Right atrium auricular region (tissue), 2 donors: ENCODE results near the gene C11orf68. TPM values are rescaled to one million over a fixed set of nuclear protein-coding genes. Genes with fewer than 3 reads are reported as not detected.

Source experiments
- DNase-seq: peaks from one replicate; pipeline ENCODE4 v3.0.0-alpha.2; 2019; ENCODE audit warnings: low spot score
- H3K27ac ChIP-seq, 2 donors: fragments of 200-600 bp; sonication (generic); 1 replicate in 1 of 2; 2 replicates in 1 of 2; pipeline ENCODE4 v1.5.1; 2016 to 2019
- H3K27me3 ChIP-seq, 2 donors: fragments of 200-600 bp; sonication (generic); one replicate each; pipeline versions ENCODE4 v1.5.1 to v1.6.0; 2017 to 2019
- H3K36me3 ChIP-seq: fragments of 200-600 bp; sonication (generic); one replicate; pipeline ENCODE4 v1.5.1; 2016
- H3K4me1 ChIP-seq, 2 donors: fragments of 200-600 bp; sonication (generic); one replicate each; pipeline versions ENCODE4 v1.5.1 to v1.6.0; 2017 to 2019
- H3K4me3 ChIP-seq, 2 donors: fragments of 200-600 bp; sonication (generic); 1 replicate in 1 of 2; 2 replicates in 1 of 2; pipeline ENCODE4 v1.5.1; 2017 to 2019; ENCODE audit warnings: mild to moderate bottlenecking in 1 of 2, moderate library complexity in 1 of 2
- H3K9me3 ChIP-seq, 2 donors: fragments of 200-600 bp; sonication (generic); one replicate each; pipeline ENCODE4 v1.5.1; 2019
- total RNA-seq, 2 donors: library from RNA; depleted of rRNA; stranded (reverse); fragments of >200 nt; gene quantifications; one replicate each; pipeline ENCODE4 v1.1.0, GENCODE V29; 2016
- TF ChIP-seq, protein P1 (sequence below), 2 donors: fragments of 200-600 bp; sonication (generic); IDR thresholded peaks; one replicate each; pipeline ENCODE4 v1.5.1; 2019; ENCODE audit warnings: antibody characterized with exemption in 2 of 2

The C11orf68 gene
- total RNA-seq, 2 donors from 2014 or later: 13.9 to 23.5 TPM

DNA sequence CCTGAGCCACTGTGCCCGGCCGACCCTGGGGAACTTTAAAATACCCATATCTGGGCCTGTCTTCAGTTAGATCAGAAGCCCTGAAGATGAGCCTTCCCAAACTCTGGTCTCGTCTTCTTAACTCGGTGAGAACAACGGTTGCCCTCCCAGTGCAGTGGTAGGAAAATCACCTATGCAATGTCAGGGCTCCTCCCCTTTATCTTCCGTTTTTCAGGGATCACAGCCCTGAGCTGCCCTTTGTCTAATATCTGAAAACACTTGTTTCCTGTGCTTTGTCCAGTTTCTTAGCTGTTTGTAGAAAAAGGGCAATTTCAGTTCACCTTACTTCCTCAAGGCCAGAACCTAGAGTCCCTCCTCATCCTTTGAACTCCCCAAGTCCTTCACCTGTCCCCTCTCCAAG, 9.8 kb upstream of the C11orf68 start:
- H3K27me3 ChIP-seq: no peaks in the 10 kb centered on the region
- TF ChIP-seq, protein P1, sequence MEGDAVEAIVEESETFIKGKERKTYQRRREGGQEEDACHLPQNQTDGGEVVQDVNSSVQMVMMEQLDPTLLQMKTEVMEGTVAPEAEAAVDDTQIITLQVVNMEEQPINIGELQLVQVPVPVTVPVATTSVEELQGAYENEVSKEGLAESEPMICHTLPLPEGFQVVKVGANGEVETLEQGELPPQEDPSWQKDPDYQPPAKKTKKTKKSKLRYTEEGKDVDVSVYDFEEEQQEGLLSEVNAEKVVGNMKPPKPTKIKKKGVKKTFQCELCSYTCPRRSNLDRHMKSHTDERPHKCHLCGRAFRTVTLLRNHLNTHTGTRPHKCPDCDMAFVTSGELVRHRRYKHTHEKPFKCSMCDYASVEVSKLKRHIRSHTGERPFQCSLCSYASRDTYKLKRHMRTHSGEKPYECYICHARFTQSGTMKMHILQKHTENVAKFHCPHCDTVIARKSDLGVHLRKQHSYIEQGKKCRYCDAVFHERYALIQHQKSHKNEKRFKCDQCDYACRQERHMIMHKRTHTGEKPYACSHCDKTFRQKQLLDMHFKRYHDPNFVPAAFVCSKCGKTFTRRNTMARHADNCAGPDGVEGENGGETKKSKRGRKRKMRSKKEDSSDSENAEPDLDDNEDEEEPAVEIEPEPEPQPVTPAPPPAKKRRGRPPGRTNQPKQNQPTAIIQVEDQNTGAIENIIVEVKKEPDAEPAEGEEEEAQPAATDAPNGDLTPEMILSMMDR (IDR thresholded peaks at IDR 0.05): no peak
- H3K4me3 ChIP-seq: no peak overlapping the region
- no peak overlapping the region for H3K27ac ChIP-seq
- no peaks in the 10 kb centered on the region for H3K9me3 ChIP-seq
- no peaks in the 10 kb centered on the region for H3K36me3 ChIP-seq
- DNase-seq: no peak
- H3K4me1 ChIP-seq: no peaks in the 10 kb centered on the region

DNA sequence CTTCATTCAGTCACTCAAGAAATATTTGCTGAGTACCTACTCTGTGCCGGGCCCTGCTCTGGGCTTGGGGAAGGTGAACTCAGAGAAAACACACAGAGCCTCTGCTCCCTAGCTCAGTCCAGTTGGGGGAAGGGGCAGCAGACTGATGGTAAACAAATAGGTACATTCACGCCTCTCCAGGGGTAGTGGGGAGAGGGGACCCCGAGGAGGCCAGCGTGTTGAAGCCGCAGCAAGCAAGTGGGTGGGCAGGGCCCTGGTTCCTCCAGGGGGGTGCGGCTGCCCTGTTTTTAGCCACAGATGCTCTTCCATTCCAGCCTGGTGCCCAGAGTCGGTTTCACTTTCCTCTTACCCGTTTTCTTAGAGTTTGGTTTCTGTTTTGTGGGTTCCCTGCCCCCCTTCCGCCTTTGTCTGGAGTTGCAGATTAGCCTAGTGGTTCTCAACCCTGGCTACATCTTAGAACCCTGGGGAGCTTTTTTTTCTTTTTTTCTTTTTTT, 9.1 kb upstream of the C11orf68 start:
- no peak overlapping the region for H3K27ac ChIP-seq
- DNase-seq: no peak

DNA sequence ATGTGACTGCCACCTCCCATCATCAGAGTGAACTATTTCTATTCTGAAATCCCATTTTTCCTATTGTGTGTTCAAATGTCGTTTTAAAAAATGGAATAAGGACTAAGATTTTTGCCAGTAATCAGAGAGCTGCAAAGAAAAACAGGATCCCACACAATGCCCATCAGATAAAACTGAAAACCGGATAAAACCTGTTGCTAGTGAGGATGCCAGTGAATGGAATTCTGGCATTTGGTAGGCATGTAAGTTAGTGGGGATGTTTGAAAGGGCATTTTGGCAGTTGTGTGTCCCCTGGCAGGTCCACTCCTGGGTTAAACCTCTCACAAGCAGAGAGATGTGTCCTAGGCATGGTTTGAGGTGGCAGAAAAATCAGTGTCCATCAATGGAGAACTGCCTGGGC, 6.5 kb upstream of the C11orf68 start:
- no peak for DNase-seq
- Histone ChIP-seq H3K4me3 (no peak overlapping the region), H3K4me1 (peaks cover 0 to 8% of the 10 kb centered on the region in 2 donors), H3K9me3 (no peaks in the 10 kb centered on the region), H3K27ac (no peak overlapping the region), H3K36me3 (peaks cover 12% of the 10 kb centered on the region), H3K27me3 (no peaks in the 10 kb centered on the region)
- TF ChIP-seq, protein P1 (IDR thresholded peaks at IDR 0.05): no peak

More for the DNA sequence above, 9.1 kb upstream of the C11orf68 start:
- TF ChIP-seq, protein P1 (IDR thresholded peaks at IDR 0.05): no peak
- Histone ChIP-seq H3K36me3 (peaks cover 2% of the 10 kb centered on the region), H3K27me3 (no peaks in the 10 kb centered on the region), H3K4me1 (no peaks in the 10 kb centered on the region), H3K4me3 (no peak overlapping the region), H3K9me3 (no peaks in the 10 kb centered on the region)

DNA sequence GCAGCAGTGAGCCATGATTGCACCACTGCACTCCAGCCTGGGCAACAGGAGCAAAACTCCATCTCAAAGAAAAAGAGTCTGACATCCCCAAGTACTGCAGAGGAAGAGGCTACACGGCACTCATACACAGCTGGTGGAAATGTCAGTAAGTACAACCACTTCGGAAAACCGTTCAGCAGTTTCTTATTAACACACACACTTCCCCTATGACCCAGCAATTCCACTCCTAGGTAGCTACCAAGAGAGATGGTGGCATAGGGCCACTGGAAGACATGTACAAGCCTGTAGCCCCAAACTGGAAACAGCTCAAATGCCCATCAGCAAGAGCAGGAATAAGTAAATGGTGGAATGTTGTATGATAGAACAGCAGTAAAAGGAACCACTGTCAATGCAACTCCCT, 3.7 kb upstream of the C11orf68 start:
- DNase-seq: no peak
- Histone ChIP-seq H3K27me3 (no peaks in the 10 kb centered on the region), H3K27ac (no peak overlapping the region), H3K4me1 (peaks cover 0 to 23% of the 10 kb centered on the region in 2 donors), H3K9me3 (no peaks in the 10 kb centered on the region), H3K36me3 (peaks cover 12% of the 10 kb centered on the region), H3K4me3 (no peak overlapping the region)
- TF ChIP-seq, protein P1 (IDR thresholded peaks at IDR 0.05): no peak

DNA sequence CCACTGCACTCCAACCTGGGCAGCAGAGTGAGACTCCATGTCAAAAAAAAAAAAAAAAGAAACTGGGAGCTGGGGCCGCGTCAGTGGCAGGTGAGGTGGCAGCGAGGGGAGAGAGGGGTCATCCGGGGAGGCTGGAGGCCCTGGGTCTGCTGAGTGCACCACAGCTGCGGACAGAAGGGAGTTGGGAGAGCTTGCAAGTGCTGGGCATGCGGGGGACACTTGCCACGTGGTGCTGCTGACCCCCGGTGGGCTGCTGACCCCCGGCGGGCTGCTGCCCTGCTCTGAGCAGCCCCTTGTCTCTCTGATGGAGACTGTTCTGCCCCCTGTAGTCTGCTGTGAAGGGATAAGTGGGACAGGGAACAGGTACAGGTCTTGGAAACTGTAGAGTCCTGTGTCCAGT, 3.0 kb upstream of the C11orf68 start:
- H3K27me3 ChIP-seq: no peaks in the 10 kb centered on the region
- no peak overlapping the region for H3K27ac ChIP-seq
- DNase-seq: no peak
- TF ChIP-seq, protein P1 (IDR thresholded peaks at IDR 0.05): no peak
- H3K4me1 ChIP-seq: peaks cover 0 to 30% of the 10 kb centered on the region in 2 donors
- no peaks in the 10 kb centered on the region for H3K9me3 ChIP-seq
- H3K4me3 ChIP-seq: no peak overlapping the region
- peaks cover 12% of the 10 kb centered on the region for H3K36me3 ChIP-seq

DNA sequence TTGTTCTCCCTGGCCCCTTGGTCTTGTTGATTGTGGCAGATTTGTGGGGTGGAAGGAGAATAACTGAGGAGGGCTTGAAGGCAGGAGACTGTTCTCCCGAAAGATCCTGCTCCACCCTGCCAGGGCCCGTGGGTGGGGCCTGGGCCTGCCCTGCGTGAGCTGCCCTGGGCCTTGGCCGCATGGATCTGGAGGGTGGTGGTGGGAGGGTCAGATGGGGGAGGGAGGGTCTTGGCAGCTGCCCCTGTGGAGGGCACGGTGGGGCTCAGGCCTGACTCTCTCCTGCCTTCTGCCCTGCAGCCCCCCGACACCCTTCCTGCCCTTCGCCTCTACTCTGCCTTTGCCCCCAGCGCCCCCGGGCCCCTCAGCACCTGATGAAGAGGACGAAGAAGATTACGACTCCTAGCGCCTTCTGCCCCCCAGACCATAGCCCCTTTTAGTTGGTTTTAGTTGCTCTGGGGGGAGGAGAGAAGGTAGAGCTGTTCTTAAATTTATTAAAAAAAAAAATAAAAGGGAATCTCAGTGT, 2.2 kb upstream of the C11orf68 start:
- H3K27me3 ChIP-seq: no peaks in the 10 kb centered on the region
- peaks cover 0 to 38% of the 10 kb centered on the region in 2 donors for H3K4me1 ChIP-seq
- peaks cover 12% of the 10 kb centered on the region for H3K36me3 ChIP-seq
- TF ChIP-seq, protein P1 (IDR thresholded peaks at IDR 0.05): no peak
- DNase-seq: no peak
- no peak overlapping the region for H3K4me3 ChIP-seq
- H3K27ac ChIP-seq: no peak overlapping the region
- H3K9me3 ChIP-seq: no peaks in the 10 kb centered on the region
